ENCODE data around the gene MAFG.

DNA sequence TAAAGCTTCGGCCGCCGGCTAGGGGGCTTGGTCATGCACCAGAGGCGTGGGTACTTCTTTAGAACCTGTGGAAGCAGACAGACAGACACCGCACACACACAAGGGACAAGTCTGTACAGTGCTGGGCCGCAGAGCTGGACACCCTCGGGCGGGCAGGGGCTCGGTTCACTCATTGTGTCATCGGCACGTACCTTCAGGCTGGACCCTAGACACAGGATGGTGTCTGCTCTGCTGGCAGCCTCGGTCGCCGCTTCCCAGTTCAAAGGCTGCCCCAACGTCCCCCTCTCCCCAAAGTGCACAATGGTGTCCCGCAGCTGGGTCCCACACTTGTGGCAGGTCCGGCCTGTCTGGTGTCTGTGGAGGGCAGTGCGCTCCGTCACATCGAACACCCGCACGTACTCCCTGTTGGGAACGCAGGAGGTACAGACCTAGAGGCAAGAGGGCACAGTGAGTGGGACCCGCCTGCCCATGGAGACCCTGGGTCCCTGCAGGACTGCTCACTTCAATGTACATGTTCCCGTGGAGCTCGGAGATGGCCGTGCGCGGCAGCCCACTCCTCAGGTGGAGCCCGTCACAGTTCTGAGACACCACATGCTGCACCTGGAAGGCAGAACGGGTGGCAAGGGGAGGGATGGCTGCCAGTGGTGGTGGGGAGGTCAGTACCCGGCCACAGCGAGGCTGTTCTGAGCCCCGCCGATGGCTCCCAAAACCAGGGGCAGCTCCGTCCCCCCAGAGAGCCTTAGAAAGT lies 13.3 kb downstream of the MAFG start:
- TF ChIP-seq CTCF (conservative IDR thresholded peaks at IDR 0.05 in 1 of 2, IDR thresholded peaks at IDR 0.05 in 1 of 2; ENCODE audit: low read depth in 1 of 2, low read length in 2 of 2) = no peak
- no peak for TF ChIP-seq EZH2 (IDR thresholded peaks at IDR 0.05; ENCODE audit: low read length, missing control alignments)

All from fibroblast of lung (primary cell).